SK-N-DZ (cell line): ENCODE data around the gene DMXL1. TPM values are rescaled to one million over a fixed set of nuclear protein-coding genes. Genes with fewer than 3 reads are reported as not detected.

Experiments used
- DNase-seq: peaks from one replicate; pipeline ENCODE4 v3.0.0-alpha.2; 2015; ENCODE audit warnings: low spot score
- polyA plus RNA-seq, 2 experiments: library from polyadenylated mRNA; depleted of rRNA; stranded (reverse); fragments of >200 nt; gene quantifications; 2 replicates each; pipeline ENCODE4 v1.2.3, GENCODE V29; 2014

Gene DMXL1, protein sequence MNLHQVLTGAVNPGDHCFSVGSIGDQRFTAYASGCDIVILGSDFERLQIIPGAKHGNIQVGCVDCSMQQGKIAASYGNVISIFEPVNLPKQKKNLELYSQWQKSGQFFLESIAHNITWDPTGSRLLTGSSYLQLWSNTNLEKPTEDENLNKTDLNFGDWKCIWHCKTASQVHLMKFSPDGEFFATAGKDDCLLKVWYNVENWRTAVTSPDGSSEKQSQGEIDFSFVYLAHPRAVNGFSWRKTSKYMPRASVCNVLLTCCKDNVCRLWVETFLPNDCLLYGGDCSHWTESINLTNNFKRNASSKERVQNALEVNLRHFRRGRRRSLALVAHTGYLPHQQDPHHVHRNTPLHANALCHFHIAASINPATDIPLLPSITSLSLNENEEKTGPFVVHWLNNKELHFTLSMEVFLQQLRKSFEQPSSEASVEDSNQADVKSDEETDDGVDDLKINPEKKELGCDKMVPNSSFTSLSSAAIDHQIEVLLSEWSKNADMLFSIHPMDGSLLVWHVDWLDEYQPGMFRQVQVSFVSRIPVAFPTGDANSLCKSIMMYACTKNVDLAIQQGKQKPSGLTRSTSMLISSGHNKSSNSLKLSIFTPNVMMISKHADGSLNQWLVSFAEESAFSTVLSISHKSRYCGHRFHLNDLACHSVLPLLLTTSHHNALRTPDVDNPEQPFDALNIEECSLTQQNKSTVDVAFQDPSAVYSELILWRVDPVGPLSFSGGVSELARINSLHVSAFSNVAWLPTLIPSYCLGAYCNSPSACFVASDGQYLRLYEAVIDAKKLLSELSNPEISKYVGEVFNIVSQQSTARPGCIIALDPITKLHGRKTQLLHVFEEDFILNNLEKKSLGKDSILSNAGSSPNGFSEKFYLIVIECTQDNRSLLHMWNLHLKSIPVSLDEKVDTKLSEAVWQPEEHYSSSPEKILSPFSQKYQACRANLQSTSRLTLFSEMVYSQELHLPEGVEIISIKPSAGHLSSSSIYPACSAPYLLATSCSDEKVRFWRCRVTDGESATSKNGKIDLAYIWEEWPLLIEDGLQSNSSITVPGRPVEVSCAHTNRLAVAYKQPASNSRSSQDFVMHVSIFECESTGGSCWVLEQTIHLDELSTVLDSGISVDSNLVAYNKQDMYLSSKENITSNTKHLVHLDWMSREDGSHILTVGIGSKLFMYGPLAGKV (N-terminal part only)
- polyA plus RNA-seq (2014; cell fraction: cytosol; rRNA removed) = 19.1 and 19.9 TPM in 2 replicates
- 13.4 and 16.8 TPM in 2 replicates for polyA plus RNA-seq (2014; cell fraction: nucleus; rRNA removed)

DNA sequence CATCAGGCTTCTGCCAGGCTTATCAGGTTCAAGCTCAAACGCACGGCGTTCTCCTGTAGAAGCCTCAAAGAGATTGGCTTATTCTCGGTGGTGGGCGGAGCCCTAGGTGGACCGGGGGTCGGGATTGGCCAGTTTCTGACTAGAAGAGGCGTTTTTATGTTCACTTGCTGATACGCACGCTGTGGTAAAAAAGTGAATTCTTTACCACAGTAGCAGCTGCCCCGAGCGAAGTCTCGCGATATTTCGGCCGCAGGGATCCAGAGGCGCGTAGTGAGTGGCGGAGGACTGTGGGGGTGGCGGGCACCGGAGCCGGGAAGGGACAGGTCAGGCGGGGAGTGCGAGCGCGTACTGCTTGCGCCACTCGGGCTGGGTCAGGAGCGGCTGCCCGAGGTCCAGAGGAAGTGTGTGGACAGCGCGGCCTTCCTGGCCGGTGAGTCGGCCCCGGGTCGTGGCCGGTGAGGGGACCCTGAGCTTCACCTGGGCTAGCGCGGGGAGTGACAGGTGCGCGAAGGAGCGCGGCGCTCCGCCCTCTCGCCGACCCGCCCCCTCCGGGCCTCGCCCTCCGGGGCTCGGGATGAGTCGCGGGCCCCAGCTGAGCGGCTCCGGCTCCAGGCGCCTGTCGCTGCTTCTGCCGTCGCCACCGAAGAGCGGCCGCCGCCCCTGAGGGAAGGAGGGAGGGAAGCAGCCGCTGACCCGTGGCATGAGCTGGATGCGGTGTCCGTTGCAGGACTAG lies at the start of gene DMXL1:
Gene DMXL1, plus strand, starts transcription at position 260 of the 733 bp plus-strand sequence. CDS start 483 bp downstream, outside the sequence.
- peak; percentile 99 for DNase-seq

DNA sequence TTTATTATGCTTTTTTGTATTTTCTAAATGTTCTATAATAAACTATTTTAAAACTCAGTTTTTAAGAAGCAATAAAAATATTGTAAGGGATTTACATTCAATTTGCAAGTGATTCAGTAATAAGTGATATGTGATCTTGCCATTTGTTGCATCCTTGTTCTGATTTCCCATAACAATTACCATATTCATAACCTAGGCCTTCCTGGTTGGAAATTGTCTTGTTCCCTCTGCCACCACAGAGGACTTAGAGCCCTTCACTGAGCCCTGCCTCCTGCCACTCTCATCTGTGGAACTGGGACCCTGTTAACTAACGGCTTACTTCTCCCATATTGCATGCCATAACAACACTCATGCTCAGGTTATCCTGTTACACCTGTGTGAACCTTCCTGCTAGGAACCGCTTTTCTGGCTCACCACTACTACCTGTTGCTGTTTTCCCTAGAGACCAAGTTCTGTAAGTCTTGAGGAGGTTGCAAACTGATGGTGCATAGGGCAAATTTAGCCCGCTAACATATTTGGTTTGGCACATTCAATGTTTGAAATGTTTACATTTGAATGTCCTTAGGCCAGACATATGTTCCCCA lies 49.6 kb upstream of the DMXL1 start:
- no peak for DNase-seq

DNA sequence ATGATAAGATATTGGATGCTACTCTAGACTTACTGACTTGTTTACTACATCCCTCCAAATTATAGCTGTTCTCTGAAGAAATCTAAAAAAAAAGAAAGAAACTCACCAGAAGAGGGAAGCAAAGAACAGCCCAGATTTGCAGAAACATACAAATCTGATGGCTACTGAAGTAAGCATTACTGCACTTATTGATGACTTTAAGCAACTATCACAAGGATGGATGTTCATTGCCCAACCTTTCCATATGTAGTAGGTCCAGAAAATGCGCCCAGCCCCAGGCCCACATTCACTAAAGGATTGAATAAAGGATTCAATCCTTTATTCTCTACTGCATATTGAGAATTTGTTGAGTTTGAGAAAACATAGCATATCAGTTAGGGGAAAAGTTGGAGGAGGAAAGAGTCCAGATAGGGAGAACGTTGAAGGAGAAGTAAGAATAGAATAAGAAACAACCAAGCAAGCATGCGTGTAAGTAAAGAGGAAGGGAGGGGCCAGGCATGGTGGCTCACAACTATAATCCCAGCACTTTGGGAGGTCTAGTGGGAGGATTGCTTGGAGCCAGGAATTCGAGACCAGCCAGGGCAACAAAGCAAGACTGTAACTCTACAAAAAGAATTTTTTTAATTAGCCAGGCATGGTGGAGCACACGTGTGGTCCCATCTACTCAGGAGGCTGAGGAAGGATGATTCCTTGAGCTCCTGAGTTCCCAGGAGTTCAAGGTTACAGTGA lies 48.7 kb upstream of the DMXL1 start:
- peak; percentile 23 for DNase-seq

DNA sequence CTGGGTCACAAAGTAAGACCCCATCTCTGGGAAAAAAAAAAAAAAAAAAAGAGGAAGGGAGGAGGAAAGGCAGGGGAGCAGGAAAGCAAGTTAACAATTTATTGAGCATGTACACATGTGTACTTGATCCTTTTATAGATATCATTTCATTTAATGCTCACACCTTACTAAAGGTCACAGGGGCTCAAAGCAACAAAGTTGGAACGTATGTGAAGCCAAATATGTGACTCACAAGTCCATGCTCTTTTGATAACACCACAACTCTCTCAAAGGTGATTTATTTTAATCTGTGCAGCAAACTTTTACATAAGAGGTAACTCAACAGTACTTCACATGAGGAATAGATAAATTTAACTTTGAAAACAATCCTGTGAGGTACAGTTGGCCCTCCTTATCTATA lies 48.1 kb upstream of the DMXL1 start:
- no peak for DNase-seq

DNA sequence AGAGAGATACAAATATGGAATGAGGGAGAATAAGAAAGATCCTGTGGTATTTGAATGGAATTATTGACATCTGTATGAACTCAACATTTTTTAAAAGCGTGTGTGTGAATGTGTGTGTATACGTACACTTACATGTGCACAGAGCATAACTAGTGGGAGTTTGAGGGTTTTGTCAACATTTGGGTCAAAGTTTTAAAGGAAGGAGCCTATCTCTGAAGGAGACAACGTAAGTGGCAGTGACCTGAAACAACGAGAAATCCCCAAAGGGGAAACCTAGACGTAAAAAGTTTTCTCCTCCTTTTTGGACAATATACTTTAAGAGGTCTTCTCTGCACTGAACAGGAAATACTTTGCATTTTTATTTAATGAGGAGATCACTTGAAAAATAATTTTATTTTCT lies 42.3 kb upstream of the DMXL1 start:
- DNase-seq = no peak

DNA sequence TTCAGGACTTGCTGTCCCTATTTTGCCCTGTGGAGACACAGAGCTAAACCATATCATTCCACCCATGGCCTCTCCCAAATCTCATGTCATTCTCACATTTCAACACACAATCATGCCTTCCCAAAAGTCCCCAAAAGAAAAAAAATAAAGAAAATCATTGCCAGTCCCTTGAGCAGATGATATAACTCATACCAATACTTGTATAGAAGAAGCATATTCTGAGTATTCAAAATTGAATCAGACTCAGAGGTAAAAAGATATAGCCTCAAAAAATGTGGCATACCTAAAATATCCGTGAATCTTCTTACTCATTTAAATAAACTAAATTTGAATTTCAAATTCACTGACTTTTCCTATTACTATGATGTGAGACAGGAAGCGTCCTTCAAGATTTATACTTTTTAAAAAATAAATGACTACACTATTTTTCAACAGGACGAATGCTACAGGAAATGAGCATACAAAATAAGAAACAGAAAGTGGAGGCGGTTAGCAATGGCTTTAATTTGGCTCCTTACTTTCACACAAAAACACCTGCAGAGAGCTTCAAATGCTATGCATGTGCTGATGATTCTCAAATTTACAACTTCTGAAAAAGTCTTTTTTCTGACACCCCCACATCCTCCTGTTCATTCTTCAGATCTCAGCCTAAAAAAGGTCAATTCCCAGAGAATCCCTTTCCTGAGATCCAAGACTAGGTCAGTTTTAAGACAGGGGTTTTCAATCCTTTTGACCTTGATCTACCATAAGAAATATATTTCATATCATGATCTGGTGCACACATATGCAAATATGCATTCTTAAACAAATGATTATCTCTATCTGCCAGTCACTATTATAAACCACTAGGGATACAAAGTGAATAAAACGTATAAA lies 39.6 kb upstream of the DMXL1 start:
- no peak for DNase-seq

DNA sequence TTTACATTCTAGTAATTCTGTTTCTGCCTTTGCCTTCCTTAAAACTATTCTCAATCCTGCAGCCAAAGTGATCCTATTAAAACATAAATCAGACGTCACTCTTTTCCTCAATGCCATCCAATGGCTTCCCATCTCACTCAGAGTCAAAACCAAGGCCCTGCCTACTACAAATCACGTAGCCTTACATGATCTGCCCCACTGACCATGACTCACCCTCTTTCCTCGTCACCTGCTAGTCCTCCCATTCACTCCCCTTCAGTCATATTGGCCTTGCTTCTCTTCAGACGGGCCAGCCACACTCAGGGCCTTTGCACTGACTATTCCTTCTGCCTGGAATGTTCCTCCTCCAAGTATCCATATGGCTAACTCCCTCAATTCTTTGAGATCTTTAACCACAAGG lies 39.0 kb upstream of the DMXL1 start:
- no peak for DNase-seq

DNA sequence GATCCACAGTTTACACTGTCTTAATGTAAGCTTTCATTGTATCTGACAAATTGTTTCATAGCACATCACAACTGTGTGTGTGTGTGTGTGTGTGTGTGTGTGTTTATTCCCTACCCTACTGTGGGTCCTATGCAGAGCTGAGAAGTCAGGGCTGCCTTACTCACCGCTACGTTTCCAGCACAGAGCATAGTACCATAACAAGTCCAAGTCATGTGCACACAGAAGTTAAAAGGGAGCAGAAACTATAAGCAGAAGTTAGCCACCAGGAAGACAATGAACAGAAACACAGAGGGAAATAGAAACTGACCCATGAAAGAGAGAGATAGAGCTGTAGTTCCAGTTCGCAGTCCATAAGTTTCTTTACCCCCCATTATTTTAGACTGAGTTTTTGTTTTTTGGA lies 38.2 kb upstream of the DMXL1 start:
- DNase-seq = no peak

DNA sequence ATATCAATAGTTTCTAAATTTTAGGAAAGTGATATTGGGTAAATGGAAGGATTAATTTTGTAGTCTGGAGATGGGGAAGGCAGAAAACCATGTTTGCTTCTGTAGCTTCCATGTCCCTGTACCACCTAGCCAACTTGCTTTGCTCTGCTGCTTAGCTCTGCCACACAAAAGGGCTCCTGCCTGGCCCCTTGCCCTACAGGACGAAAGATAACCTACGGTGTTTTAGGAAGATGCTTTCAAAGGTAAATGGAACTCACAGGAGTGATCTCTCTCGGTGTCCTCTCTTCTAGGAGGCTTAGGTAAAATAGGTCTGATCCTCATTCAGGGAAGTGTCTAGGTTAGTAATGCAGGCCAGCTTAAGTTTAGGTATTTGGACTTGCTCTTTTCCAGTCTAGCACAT lies 37.8 kb upstream of the DMXL1 start:
- no peak for DNase-seq

DNA sequence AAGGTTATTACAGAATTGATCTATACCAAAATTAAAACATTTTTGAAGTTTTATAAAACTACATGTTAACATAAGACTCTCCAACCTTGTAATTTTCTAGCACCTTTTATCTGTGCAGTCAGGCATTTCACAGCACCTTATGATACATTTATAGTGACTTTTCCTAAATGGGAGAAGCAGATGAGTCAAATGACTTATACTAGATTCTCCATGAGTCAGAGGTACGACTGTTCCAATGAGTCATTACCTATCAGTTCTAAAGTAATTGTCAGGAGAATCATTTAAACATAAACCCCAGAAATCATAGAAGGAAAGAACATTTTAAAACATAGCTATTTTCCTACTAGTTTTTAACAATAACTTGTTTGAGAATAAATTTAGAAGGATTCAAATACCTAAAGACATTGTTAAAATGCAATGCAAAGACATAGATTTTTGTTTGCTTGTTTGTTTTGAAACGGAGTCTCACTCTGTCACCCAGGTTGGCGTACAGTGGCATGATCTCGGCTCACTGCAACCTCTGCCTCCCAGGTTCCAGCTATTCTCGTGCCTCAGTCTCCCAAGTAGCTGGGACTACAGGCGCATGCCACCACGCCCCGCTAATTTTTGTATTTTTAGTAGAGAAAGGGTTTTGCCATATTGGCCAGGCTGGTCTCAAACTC lies 34.7 kb upstream of the DMXL1 start:
- DNase-seq = no peak

DNA sequence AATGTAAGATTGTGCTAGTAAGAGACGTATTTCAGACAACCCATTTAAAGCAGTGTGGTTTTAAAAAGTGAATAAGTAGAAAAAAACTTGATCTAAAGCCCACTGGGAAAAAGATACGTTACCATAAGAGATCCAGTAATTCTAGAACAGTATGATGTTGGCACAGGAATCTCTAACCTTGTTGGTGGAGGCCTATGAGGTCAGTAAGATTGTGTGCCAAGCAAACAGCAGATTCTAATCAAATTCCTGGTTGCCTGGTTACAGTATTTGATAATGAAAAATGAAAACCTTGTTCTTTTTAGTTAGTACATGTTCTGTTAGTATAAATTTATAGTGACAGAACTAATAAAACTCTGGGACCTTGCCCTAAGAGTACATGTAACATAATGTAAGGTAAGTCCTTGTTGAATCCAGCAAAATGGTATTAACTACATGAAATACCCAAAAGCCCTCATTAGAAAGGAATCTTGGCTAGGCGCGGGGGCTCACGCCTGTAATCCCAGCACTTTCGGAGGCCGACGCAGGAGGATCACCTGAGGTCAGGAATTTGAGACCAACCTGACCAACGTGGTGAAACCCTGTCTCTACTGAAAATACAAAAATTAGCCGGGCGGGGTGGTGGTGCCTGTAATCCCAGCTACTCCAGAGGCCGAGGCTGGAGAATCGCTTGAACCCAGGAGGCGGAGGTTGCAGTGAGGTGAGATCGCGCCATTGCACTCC lies 33.2 kb upstream of the DMXL1 start:
- no peak for DNase-seq

DNA sequence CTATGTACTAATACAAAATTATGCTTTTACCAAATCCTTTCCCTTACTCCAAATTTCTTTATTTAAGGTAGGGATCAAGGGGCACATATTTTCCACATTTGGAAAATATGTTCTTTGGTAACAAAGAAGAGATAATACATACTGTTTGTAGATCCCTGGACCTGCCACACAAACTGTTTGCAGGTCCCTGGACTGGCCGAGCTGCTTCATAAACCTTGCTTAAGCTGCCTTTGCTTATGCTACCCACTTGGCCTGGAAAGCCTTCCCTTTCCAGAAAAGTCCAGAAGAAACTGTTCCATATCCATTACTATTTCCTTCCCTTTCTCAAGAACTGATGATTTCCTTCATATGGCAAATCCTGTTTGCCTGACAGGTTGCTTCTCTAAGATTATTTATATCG lies 22.6 kb upstream of the DMXL1 start:
- DNase-seq = no peak

DNA sequence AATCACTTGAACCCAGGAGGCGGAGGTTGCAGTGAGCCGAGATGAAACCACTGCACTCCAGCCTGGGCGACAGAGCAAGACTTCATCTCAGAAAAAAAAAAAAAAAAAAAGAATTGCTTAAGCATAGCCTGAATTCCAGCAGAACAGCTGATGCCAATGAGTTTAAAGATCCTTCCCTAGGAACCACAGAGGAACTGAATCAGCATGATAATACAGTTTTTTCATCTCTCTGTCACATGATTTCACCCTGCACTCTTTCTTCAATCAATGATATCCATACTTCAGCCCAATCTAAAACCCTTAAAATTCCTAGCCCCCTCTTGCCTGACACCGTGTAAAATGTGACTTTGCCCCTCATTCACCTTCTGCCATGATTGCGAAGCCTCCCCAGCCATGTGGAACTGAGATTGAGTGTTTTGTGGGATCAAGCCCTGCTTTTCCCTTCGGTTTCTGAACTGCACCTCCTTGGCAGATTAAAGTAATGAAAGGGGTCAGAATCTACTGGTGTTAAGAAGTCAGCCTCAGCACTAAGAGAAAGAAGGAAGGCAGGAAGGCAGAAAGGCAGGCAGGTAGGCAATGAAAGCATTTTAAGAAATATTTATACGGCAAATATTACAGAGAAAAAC lies 20.9 kb upstream of the DMXL1 start:
- DNase-seq = no peak

DNA sequence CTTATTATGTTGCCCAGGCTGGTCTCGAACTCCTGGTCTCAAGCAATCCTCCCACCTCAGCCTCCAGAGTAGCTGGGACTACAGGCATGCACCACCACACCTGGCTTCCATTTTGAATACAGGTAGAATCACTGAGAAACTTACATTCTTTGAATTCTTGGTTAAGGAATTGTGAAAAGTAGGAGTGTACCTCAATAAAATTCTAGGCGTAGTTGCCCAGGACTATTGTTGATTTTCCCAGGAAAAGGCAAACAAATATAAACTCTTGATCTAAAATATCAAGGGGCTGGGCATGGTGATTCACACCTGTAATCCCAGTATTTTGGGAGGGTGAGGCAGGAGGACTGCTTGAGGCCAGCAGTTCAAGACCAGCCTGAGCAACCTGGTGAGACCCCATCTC lies 16.8 kb upstream of the DMXL1 start:
- DNase-seq = no peak

DNA sequence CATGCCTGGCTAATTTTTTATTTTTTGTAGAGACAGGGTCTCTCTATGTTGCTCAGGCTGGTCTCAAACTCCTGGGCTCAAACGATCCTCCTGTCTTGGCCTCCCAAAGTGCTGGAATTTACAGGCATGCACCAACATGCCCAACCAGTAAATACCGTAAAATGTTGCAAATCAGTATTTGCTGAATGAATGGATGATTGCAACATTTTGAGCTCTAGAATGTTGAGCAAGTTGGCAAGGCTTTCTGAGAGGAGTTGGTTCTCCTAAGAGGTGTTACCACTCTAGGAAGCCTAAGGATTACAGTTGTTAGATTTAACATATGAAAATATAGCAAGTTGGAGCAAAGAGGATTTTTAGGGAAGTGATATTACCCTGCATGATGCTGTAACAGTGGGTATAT lies 15.6 kb upstream of the DMXL1 start:
- no peak for DNase-seq

DNA sequence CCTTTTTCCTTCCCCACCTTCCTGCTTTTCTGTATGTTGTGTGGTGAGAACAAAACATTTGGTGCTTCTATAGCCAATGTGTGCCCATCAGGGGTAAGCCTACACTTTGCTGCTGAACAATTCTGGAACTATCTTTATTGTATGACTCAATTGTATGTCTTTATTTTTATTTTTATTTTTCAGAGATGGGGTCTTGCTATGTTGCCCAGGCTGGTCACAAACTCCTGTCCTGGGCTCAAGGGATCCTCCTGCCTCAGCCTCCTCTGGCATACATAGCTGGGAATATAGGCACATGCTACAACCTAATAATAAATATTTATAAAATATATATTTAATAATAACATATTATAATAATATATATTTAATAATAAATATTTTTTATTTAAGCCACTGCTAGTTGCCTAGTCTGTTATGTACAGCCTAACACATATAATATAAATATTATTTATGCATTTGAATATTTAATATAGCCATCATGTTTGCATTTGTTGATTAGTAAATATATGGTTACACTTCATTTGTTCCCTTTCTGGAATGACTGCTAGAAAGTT lies 11.8 kb upstream of the DMXL1 start:
- no peak for DNase-seq

DNA sequence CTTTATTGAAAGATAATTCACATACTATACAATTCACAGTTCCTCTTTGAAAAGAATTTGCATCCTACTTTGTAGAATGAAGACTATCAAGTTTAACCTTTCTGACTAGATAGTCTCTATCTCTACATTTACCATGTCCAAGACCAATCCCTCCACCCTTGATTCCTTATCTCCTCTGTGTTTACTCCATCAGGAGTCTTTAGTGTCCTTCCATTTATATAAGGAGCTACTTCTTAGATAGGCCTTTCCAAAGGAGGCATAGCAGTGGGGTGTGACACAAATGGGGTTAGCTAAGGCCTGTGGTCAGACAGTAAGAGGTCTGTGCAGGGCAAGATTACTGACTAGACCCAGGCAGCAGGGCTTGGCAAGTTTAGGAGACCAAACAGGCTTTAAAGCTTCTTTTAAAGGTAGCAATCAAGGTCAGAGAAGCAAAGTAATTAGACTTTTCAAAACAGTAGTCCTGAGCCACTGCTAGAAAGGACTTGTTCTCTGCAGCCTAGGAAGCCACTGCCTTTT lies 11.1 kb upstream of the DMXL1 start:
- DNase-seq = no peak
